ENCODE data around the gene IL17C.

Gene IL17C

GRCh38 chr16:88619859-88620815 lies 18.2 kb upstream of the IL17C start:
- H3K9me3 ChIP-seq (ENCODE audit: control insufficient read depth, insufficient read depth, low read length) = no peaks in the 10 kb centered on the region
- no peaks in the 10 kb centered on the region for H3K27me3 ChIP-seq (ENCODE audit: control insufficient read depth, insufficient read depth, low read length)
- H3K9ac ChIP-seq (ENCODE audit: low read depth, low read length) = no peak overlapping the region
- no peaks in the 10 kb centered on the region for H3K4me1 ChIP-seq (ENCODE audit: control insufficient read depth, insufficient read depth, low read length)
- peaks cover 48% of the 10 kb centered on the region for H3K36me3 ChIP-seq (ENCODE audit: control insufficient read depth, insufficient read depth, low read length)
- H3K27ac ChIP-seq (ENCODE audit: low read depth, low read length) = no peak overlapping the region
- no peak overlapping the region for H3K4me3 ChIP-seq (ENCODE audit: low read depth, low read length)

- Histone ChIP-seq H3K27me3 (ENCODE audit: control insufficient read depth, insufficient read depth, low read length) (no peaks in the 10 kb centered on the region), H3K27ac (ENCODE audit: low read depth, low read length) (no peak overlapping the region), H3K9me3 (ENCODE audit: control insufficient read depth, insufficient read depth, low read length) (no peaks in the 10 kb centered on the region), H3K36me3 (ENCODE audit: control insufficient read depth, insufficient read depth, low read length) (peaks cover 61% of the 10 kb centered on the region), H3K4me3 (ENCODE audit: low read depth, low read length) (no peak overlapping the region), H3K9ac (ENCODE audit: low read depth, low read length) (no peak overlapping the region), H3K4me1 (ENCODE audit: control insufficient read depth, insufficient read depth, low read length) (no peaks in the 10 kb centered on the region)
These were observed 16.2 kb upstream of the IL17C start for GRCh38 chr16:88622125-88622524.

GRCh38 chr16:88622866-88623265 lies 15.5 kb upstream of the IL17C start:
- no peaks in the 10 kb centered on the region for H3K27me3 ChIP-seq (ENCODE audit: control insufficient read depth, insufficient read depth, low read length)
- H3K4me1 ChIP-seq (ENCODE audit: control insufficient read depth, insufficient read depth, low read length) = no peaks in the 10 kb centered on the region
- H3K36me3 ChIP-seq (ENCODE audit: control insufficient read depth, insufficient read depth, low read length) = peaks cover 68% of the 10 kb centered on the region
- H3K4me3 ChIP-seq (ENCODE audit: low read depth, low read length) = no peak overlapping the region
- no peaks in the 10 kb centered on the region for H3K9me3 ChIP-seq (ENCODE audit: control insufficient read depth, insufficient read depth, low read length)
- no peak overlapping the region for H3K27ac ChIP-seq (ENCODE audit: low read depth, low read length)
- H3K9ac ChIP-seq (ENCODE audit: low read depth, low read length) = no peak overlapping the region

DNA sequence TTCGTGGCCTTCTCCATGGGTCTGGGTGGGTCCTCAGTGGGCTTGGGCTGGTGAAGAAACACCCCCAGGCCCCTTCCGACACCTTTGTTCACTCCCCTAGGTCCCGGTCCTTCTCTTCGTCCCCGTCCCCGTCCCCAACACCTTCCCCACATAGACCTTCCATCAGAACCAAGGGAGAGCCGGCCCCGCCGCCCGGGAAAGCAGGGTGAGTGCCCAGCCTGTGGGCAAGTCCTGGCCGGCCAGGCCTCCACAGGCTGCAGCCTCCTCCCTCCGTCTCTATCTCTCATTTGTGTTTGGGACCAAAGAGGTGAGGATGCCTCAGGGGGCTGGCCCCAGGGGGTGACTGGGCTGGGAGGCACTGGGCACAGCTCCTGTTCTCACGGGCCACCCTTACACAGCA lies 14.5 kb upstream of the IL17C start:
- H3K36me3 ChIP-seq (ENCODE audit: control insufficient read depth, insufficient read depth, low read length) = peaks cover 71% of the 10 kb centered on the region
- H3K9ac ChIP-seq (ENCODE audit: low read depth, low read length) = no peak overlapping the region
- no peaks in the 10 kb centered on the region for H3K4me1 ChIP-seq (ENCODE audit: control insufficient read depth, insufficient read depth, low read length)

DNA sequence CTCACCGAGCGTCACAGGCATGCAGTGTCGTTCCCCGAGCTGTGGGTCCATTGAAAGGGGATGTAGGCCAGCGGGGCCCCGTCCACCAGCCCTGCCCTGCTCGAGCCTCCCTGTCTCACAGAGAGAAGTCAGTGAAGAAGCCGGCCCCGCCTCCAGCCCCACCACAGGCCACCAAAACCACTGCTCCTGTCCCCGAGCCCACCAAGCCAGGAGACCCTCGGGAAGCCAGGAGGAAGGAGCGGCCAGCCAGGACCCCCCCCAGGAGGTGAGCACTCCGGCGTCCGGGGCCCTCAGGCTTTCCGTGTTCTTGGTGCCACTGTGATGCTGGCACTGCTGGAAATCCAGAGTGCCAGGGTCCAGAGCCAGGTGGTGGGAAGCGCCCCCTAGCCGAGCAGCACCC lies 13.9 kb upstream of the IL17C start:
- H3K4me1 ChIP-seq (ENCODE audit: control insufficient read depth, insufficient read depth, low read length) = no peaks in the 10 kb centered on the region
- H3K4me3 ChIP-seq (ENCODE audit: low read depth, low read length) = no peak overlapping the region
- no peak overlapping the region for H3K9ac ChIP-seq (ENCODE audit: low read depth, low read length)
- no peaks in the 10 kb centered on the region for H3K27me3 ChIP-seq (ENCODE audit: control insufficient read depth, insufficient read depth, low read length)
- H3K36me3 ChIP-seq (ENCODE audit: control insufficient read depth, insufficient read depth, low read length) = peaks cover 72% of the 10 kb centered on the region
- no peaks in the 10 kb centered on the region for H3K9me3 ChIP-seq (ENCODE audit: control insufficient read depth, insufficient read depth, low read length)
- H3K27ac ChIP-seq (ENCODE audit: low read depth, low read length) = no peak overlapping the region

More for the DNA sequence above, 14.5 kb upstream of the IL17C start:
- Histone ChIP-seq H3K27ac (ENCODE audit: low read depth, low read length) (no peak overlapping the region), H3K9me3 (ENCODE audit: control insufficient read depth, insufficient read depth, low read length) (no peaks in the 10 kb centered on the region), H3K4me3 (ENCODE audit: low read depth, low read length) (no peak overlapping the region), H3K27me3 (ENCODE audit: control insufficient read depth, insufficient read depth, low read length) (no peaks in the 10 kb centered on the region)

- no peaks in the 10 kb centered on the region for H3K4me1 ChIP-seq (ENCODE audit: control insufficient read depth, insufficient read depth, low read length)
- no peak overlapping the region for H3K4me3 ChIP-seq (ENCODE audit: low read depth, low read length)
- no peaks in the 10 kb centered on the region for H3K9me3 ChIP-seq (ENCODE audit: control insufficient read depth, insufficient read depth, low read length)
- no peak overlapping the region for H3K9ac ChIP-seq (ENCODE audit: low read depth, low read length)
- no peaks in the 10 kb centered on the region for H3K27me3 ChIP-seq (ENCODE audit: control insufficient read depth, insufficient read depth, low read length)
- peaks cover 73% of the 10 kb centered on the region for H3K36me3 ChIP-seq (ENCODE audit: control insufficient read depth, insufficient read depth, low read length)
- H3K27ac ChIP-seq (ENCODE audit: low read depth, low read length) = no peak overlapping the region
These were observed 13.3 kb upstream of the IL17C start for GRCh38 chr16:88624977-88625576.

DNA sequence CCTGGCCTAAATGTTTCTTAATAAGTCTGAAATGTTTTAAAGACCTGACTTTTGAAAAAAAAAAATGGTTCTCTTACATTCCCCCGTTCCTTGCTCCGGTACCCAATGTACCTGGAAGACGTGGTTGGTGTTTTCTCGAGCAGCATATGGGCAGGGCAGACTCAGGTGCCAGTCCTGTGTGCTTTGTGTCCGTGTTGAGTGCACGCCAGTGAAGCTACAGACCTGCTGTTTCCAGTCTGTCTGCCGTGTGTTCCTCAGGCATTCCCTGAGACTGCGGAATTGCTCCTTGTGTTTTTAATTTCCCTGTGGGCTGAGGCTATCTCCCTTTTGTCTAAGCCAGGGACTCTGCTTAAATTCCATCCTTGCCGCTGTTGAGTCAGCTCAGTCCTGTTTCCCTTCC lies 11.7 kb upstream of the IL17C start:
- Histone ChIP-seq H3K27me3 (ENCODE audit: control insufficient read depth, insufficient read depth, low read length) (no peaks in the 10 kb centered on the region), H3K9me3 (ENCODE audit: control insufficient read depth, insufficient read depth, low read length) (no peaks in the 10 kb centered on the region), H3K9ac (ENCODE audit: low read depth, low read length) (no peak overlapping the region), H3K4me1 (ENCODE audit: control insufficient read depth, insufficient read depth, low read length) (no peaks in the 10 kb centered on the region), H3K36me3 (ENCODE audit: control insufficient read depth, insufficient read depth, low read length) (peaks cover 79% of the 10 kb centered on the region), H3K4me3 (ENCODE audit: low read depth, low read length) (no peak overlapping the region), H3K27ac (ENCODE audit: low read depth, low read length) (no peak overlapping the region)

DNA sequence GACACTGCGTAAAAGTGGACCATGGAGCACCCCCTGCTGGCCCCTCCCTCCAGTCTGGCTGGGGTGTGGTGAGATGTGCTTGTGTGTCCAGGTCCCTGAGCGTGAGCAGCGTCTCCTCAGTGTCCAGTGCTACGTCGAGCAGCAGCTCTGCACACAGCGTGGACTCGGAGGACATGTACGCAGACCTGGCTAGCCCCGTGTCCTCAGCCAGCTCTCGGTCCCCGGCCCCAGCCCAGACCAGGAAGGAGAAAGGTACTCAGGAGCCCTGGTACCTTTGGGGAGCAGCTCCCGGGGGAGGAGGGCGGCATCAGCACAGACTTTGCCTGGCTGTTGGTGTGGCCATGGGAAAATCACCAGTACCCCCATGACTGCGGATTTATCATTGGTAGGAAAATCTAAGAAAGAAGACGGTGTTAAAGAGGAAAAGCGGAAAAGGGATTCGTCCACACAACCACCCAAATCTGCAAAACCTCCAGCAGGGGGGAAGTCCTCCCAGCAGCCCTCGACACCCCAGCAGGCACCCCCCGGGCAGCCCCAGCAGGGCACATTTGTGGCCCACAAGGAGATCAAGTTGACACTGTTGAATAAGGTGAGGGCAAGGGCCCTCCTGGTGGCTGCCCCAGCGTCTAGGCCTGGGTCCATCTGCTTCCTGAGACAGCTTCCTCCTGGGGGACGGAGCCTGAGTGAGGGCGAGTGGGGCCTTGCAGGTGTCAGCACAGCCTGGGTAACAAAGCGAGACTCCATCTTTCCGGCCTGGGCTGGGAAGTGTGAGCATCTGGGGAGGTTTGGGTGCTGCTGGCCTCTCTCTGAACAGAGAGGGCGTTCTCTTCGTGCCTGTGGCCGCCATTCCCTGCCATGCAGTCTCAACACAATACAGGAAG lies 10.6 kb upstream of the IL17C start:
- no peak overlapping the region for H3K9ac ChIP-seq (ENCODE audit: low read depth, low read length)
- H3K4me3 ChIP-seq (ENCODE audit: low read depth, low read length) = no peak overlapping the region
- H3K27ac ChIP-seq (ENCODE audit: low read depth, low read length) = no peak overlapping the region
- no peaks in the 10 kb centered on the region for H3K4me1 ChIP-seq (ENCODE audit: control insufficient read depth, insufficient read depth, low read length)
- H3K27me3 ChIP-seq (ENCODE audit: control insufficient read depth, insufficient read depth, low read length) = no peaks in the 10 kb centered on the region
- no peaks in the 10 kb centered on the region for H3K9me3 ChIP-seq (ENCODE audit: control insufficient read depth, insufficient read depth, low read length)
- H3K36me3 ChIP-seq (ENCODE audit: control insufficient read depth, insufficient read depth, low read length) = peaks cover 79% of the 10 kb centered on the region

DNA sequence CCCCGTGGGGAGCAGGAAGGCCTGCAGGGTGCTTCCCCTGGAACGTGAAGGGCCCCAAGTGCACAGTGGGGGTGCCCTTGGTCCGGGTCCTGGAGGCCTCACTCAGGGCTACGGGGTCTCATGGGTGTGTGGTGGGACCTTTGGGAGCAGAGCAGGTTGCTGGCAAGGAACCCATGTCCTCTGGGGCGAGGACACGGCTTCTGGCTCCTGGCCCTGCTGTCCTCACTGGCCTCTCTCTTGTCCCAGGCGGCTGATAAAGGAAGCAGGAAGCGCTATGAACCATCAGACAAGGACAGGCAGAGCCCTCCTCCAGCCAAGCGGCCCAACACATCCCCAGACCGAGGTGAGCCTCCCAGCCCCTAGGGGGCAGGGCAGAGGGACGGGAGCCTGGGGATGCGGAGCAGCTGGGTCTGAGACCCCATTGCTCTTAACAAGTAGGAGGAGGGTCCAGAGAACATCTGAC lies 9.8 kb upstream of the IL17C start:
- Histone ChIP-seq H3K9me3 (ENCODE audit: control insufficient read depth, insufficient read depth, low read length) (no peaks in the 10 kb centered on the region), H3K36me3 (ENCODE audit: control insufficient read depth, insufficient read depth, low read length) (peaks cover 71% of the 10 kb centered on the region), H3K9ac (ENCODE audit: low read depth, low read length) (no peak overlapping the region), H3K4me3 (ENCODE audit: low read depth, low read length) (no peak overlapping the region), H3K27ac (ENCODE audit: low read depth, low read length) (no peak overlapping the region), H3K4me1 (ENCODE audit: control insufficient read depth, insufficient read depth, low read length) (no peaks in the 10 kb centered on the region), H3K27me3 (ENCODE audit: control insufficient read depth, insufficient read depth, low read length) (no peaks in the 10 kb centered on the region)

DNA sequence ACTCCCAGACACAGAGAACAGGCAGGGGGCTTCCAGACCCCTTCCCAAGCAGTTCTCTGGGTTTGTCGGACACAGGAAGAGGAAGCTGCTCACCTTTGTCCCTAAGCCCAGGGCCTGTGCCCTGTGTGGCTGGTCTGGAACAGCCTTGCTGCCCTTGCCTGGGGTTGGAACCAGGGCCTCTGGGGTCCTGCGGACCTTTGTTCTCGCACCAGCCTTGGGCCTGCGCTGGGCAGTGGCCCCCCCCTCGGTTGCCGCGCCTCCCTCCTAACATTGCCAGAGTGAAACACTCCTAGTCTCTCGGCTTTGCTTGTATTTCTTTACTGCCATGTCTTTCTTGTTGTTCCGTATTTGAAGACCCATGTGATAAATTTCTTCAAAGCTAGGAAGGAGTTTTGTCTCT lies 8.5 kb upstream of the IL17C start:
- H3K36me3 ChIP-seq (ENCODE audit: control insufficient read depth, insufficient read depth, low read length) = peaks cover 59% of the 10 kb centered on the region
- H3K4me3 ChIP-seq (ENCODE audit: low read depth, low read length) = no peak overlapping the region
- no peak overlapping the region for H3K9ac ChIP-seq (ENCODE audit: low read depth, low read length)
- H3K27me3 ChIP-seq (ENCODE audit: control insufficient read depth, insufficient read depth, low read length) = no peaks in the 10 kb centered on the region
- no peaks in the 10 kb centered on the region for H3K4me1 ChIP-seq (ENCODE audit: control insufficient read depth, insufficient read depth, low read length)
- no peak overlapping the region for H3K27ac ChIP-seq (ENCODE audit: low read depth, low read length)
- H3K9me3 ChIP-seq (ENCODE audit: control insufficient read depth, insufficient read depth, low read length) = no peaks in the 10 kb centered on the region

Measured in HUES48 (cell line).